Measurements from ENCODE around the gene RFTN2.
A peak's percentile ranks its signal among the peaks of the same experiment; 100 is the strongest.
"Not testable (repeated sequence)": the region's sequence is repeated elsewhere in the genome, so short reads cannot be mapped to it uniquely, and the experiment has no call there.

RFTN2 gene

GRCh38 chr2:197675246-197675645 lies at the start of gene RFTN2:
RFTN2 (minus strand) TSS chr2:197675587; CDS start chr2:197675458, 129 bp downstream.
- peak; percentile 3 for DNase-seq (ENCODE audit: low read depth)

- no peak for DNase-seq (ENCODE audit: low read depth)
Observed at GRCh38 chr2:197717863-197718262, 42.5 kb upstream of the RFTN2 start.

GRCh38 chr2:197713271-197713670 lies 37.9 kb upstream of the RFTN2 start:
- DNase-seq (ENCODE audit: low read depth): no peak

GRCh38 chr2:197711578-197711977 lies 36.2 kb upstream of the RFTN2 start:
- DNase-seq (ENCODE audit: low read depth): peak; percentile 11

GRCh38 chr2:197710424-197711042 lies 35.1 kb upstream of the RFTN2 start:
- no peak for DNase-seq (ENCODE audit: low read depth)

GRCh38 chr2:197709140-197709539 lies 33.8 kb upstream of the RFTN2 start:
- DNase-seq (ENCODE audit: low read depth): not testable (repeated sequence)

GRCh38 chr2:197708331-197708730 lies 32.9 kb upstream of the RFTN2 start:
- peak; percentile 68 for DNase-seq (ENCODE audit: low read depth)

- peak; percentile 61 for DNase-seq (ENCODE audit: low read depth)
Observed at GRCh38 chr2:197707316-197708213, 32.2 kb upstream of the RFTN2 start.

- no peak for DNase-seq (ENCODE audit: low read depth)
Observed at GRCh38 chr2:197706839-197707207, 31.4 kb upstream of the RFTN2 start.

GRCh38 chr2:197705912-197706838 lies 30.8 kb upstream of the RFTN2 start:
- DNase-seq (ENCODE audit: low read depth): peak; percentile 49

- DNase-seq (ENCODE audit: low read depth): peak; percentile 94
Observed at GRCh38 chr2:197705121-197705911, 29.9 kb upstream of the RFTN2 start, which contains the start of gene MARS2. MARS2 (plus strand) TSS chr2:197705369; CDS start chr2:197705406, 37 bp downstream.

GRCh38 chr2:197704434-197705120 lies 29.2 kb upstream of the RFTN2 start:
- no peak for DNase-seq (ENCODE audit: low read depth)

- DNase-seq (ENCODE audit: low read depth): no peak
Observed at GRCh38 chr2:197700960-197701359, 25.6 kb upstream of the RFTN2 start.

GRCh38 chr2:197699724-197700123 lies 24.3 kb upstream of the RFTN2 start:
- DNase-seq (ENCODE audit: low read depth): not testable (repeated sequence)

GRCh38 chr2:197696571-197696970 lies 21.2 kb upstream of the RFTN2 start:
- not testable (repeated sequence) for DNase-seq (ENCODE audit: low read depth)

GRCh38 chr2:197695971-197696370 lies 20.6 kb upstream of the RFTN2 start:
- not testable (repeated sequence) for DNase-seq (ENCODE audit: low read depth)

GRCh38 chr2:197695206-197695605 lies 19.8 kb upstream of the RFTN2 start:
- not testable (repeated sequence) for DNase-seq (ENCODE audit: low read depth)

GRCh38 chr2:197677483-197677882 lies 2.1 kb upstream of the RFTN2 start:
- DNase-seq (ENCODE audit: low read depth): peak; percentile 54

GRCh38 chr2:197677056-197677455 lies 1.7 kb upstream of the RFTN2 start:
- no peak for DNase-seq (ENCODE audit: low read depth)

GRCh38 chr2:197675711-197676188 lies 363 bp upstream of the RFTN2 start:
- peak; percentile 40 for DNase-seq (ENCODE audit: low read depth)

Measured in EH (cell line).